B cell (primary cell): Measurements from ENCODE around the gene DLX3. TPM values are rescaled to one million over a fixed set of nuclear protein-coding genes. Genes with fewer than 3 reads are reported as not detected.

Experiments used
- ATAC-seq: fragments of 200-7000 bp; cut with Tn5 transposase; one replicate; pipeline ENCODE4 v1.10.0; 2021; ENCODE audit warnings: low read depth, mild to moderate bottlenecking, moderate number of reproducible peaks, moderate library complexity
- CTCF ChIA-PET: fragments of 350-600 bp; sonication (Branson Sonifier 250); formaldehyde crosslinking; loops from one replicate; lab custom pipeline; 2021; ENCODE audit warnings: antibody characterized with exemption, inconsistent platforms; lab: Charles Lee
- POLR2A ChIA-PET: fragments of 350-600 bp; sonication (Branson Sonifier 250); formaldehyde crosslinking; loops from one replicate; lab custom pipeline; 2021; ENCODE audit warnings: antibody characterized with exemption; lab: Charles Lee
- DNase-seq: peaks from one replicate; pipeline ENCODE4 v3.0.0; 2013
- H2AFZ ChIP-seq: 2 replicates; pipeline ENCODE4 v1.6.1; 2012; ENCODE audit warnings: mild to moderate bottlenecking, low read depth, low read length; ENCODE audit not compliant: insufficient read depth, poor library complexity, severe bottlenecking
- H3K27ac ChIP-seq, 2 donors: 1 replicate in 1 of 2; 2 replicates in 1 of 2; pipeline ENCODE4 v1.5.1; 2012 to 2013; ENCODE audit warnings: low read length in 2 of 2, mild to moderate bottlenecking in 2 of 2, moderate library complexity in 1 of 2
- H3K27me3 ChIP-seq, 4 experiments: fragments of 200-600 bp in 1 of 4; sonication (generic) in 1 of 4; replicated peaks in 1 of 4; 1 replicate in 2 of 4; 2 replicates in 2 of 4; pipeline versions ENCODE4 v1.6.1 to v1.7.0; 2013 to 2016; ENCODE audit warnings: low read length in 3 of 4, mild to moderate bottlenecking in 2 of 4, mixed read lengths in 1 of 4, moderate library complexity in 1 of 4; ENCODE audit not compliant: insufficient read depth in 4 of 4, control insufficient read depth in 3 of 4; ENCODE audit errors: control extremely low read depth in 1 of 4
- H3K36me3 ChIP-seq, 2 experiments: replicated peaks in 1 of 2; 1 replicate in 1 of 2; 2 replicates in 1 of 2; pipeline versions ENCODE4 v1.6.1 to v1.7.1; 2013; ENCODE audit warnings: low read length in 1 of 2; ENCODE audit not compliant: insufficient read depth in 2 of 2, control insufficient read depth in 1 of 2; ENCODE audit errors: control extremely low read depth in 1 of 2, extremely low read depth in 1 of 2
- H3K4me1 ChIP-seq, 2 donors: fragments of 200-600 bp in 1 of 2; sonication (generic) in 1 of 2; 1 replicate in 1 of 2; 2 replicates in 1 of 2; pipeline versions ENCODE4 v1.5.1 to v1.6.1; 2013 to 2017; ENCODE audit warnings: low read length in 2 of 2; ENCODE audit not compliant: control insufficient read depth in 2 of 2, insufficient read depth in 2 of 2
- H3K4me2 ChIP-seq: replicated peaks from 2 replicates; pipeline ENCODE3; 2012; ENCODE audit warnings: mild to moderate bottlenecking, low read depth, low read length; ENCODE audit not compliant: poor library complexity, severe bottlenecking
- H3K4me3 ChIP-seq, 5 experiments: fragments of 200-600 bp in 1 of 5; sonication (generic) in 1 of 5; 1 replicate in 3 of 5; 2 replicates in 2 of 5; pipeline versions ENCODE4 v1.5.1 to v1.7.0; 2011 to 2016; ENCODE audit warnings: low read length in 4 of 5, mild to moderate bottlenecking in 4 of 5, low read depth in 2 of 5, control low read depth in 1 of 5, moderate library complexity in 1 of 5; ENCODE audit not compliant: insufficient read depth in 1 of 5; ENCODE audit errors: control extremely low read depth in 1 of 5, extremely low read depth in 1 of 5
- H3K79me2 ChIP-seq: fragments of 200-600 bp; sonication (generic); one replicate; pipeline ENCODE4 v1.6.0; 2016; ENCODE audit warnings: low read length; ENCODE audit not compliant: control insufficient read depth, insufficient read depth
- H3K9ac ChIP-seq: fragments of 200-600 bp; sonication (generic); 2 replicates; pipeline ENCODE4 v1.6.1; 2017; ENCODE audit warnings: mild to moderate bottlenecking, low read length, moderate library complexity
- H3K9me3 ChIP-seq, 3 donors: one replicate each; pipeline versions ENCODE4 v1.6.1 to v1.7.1; 2013; ENCODE audit warnings: low read length in 2 of 3; ENCODE audit not compliant: control insufficient read depth in 2 of 3, insufficient read depth in 1 of 3; ENCODE audit errors: control extremely low read depth in 1 of 3
- H4K20me1 ChIP-seq: 2 replicates; pipeline ENCODE4 v1.6.0; 2012; ENCODE audit warnings: mild to moderate bottlenecking, low read length; ENCODE audit not compliant: insufficient read depth, control insufficient read depth, poor library complexity, severe bottlenecking
- H3K27ac Mint-ChIP-seq: one replicate; pipeline ENCODE4 v1.8.0; 2021; ENCODE audit warnings: mixed read lengths
- H3K27me3 Mint-ChIP-seq: one replicate; pipeline ENCODE4 v1.8.0; 2021; ENCODE audit warnings: mixed read lengths
- H3K4me1 Mint-ChIP-seq: one replicate; pipeline ENCODE4 v1.8.0; 2021; ENCODE audit warnings: mixed read lengths
- H3K4me3 Mint-ChIP-seq: one replicate; pipeline ENCODE4 v1.8.0; 2021; ENCODE audit warnings: mixed read lengths
- H3K9me3 Mint-ChIP-seq: one replicate; pipeline ENCODE4 v1.8.0; 2022; ENCODE audit warnings: mixed read lengths; ENCODE audit not compliant: insufficient read depth
- CTCF ChIP-seq: fragments of 200-600 bp; IDR thresholded peaks from one replicate; pipeline ENCODE4 v1.8.0; 2022; ENCODE audit warnings: antibody characterized with exemption, mild to moderate bottlenecking
- EZH2 ChIP-seq: IDR thresholded peaks from 2 replicates; pipeline ENCODE4 v1.6.1; 2012; ENCODE audit warnings: borderline replicate concordance, low read depth, mild to moderate bottlenecking, moderate library complexity, low read length; ENCODE audit not compliant: insufficient read depth, poor library complexity, severe bottlenecking
- WGBS: methylation state at CpG from one replicate; pipeline ENCODE4 v1.1.5; 2013; ENCODE audit warnings: missing lambda C conversion rate; ENCODE audit not compliant: insufficient coverage; 5-methylcytosine and 5-hydroxymethylcytosine counted together
- intact Hi-C: fragments of 100-400 bp; cut with micrococcal nuclease; formaldehyde crosslinking; loops from one replicate; pipeline ENCODE4 v1.10.0; 2022
- polyA plus RNA-seq: library from polyadenylated mRNA; depleted of rRNA; stranded (reverse); fragments of >200 nt; gene quantifications from 2 replicates; pipeline ENCODE4 v1.2.3, GENCODE V29; 2012
- total RNA-seq, 2 donors: library from RNA; stranded (reverse); fragments of 120-200 nt in 1 of 2; gene quantifications; 1 replicate in 1 of 2; 2 replicates in 1 of 2; pipeline versions ENCODE4 v1.2.3 to v1.2.4, GENCODE V29; 2013 to 2022

Gene DLX3
- total and polyA plus RNA-seq, 2 donors (not counting 1 experiment from before 2014, with no cell fraction given) = not detected

- no peaks in the 10 kb centered on the region for H3K9me3 ChIP-seq
- no peak overlapping the region for H3K4me2 ChIP-seq
- H3K36me3 ChIP-seq = no peaks in the 10 kb centered on the region
- H3K9ac ChIP-seq = no peak overlapping the region
- TF ChIP-seq EZH2 (no peak), CTCF (no peak)
- Mint-ChIP-seq H3K4me1 (no peaks in the 10 kb centered on the region), H3K27ac (no peak overlapping the region), H3K4me3 (no peak overlapping the region), H3K27me3 (peaks cover 42% of the 10 kb centered on the region), H3K9me3 (no peaks in the 10 kb centered on the region)
- no peak for ATAC-seq
- peaks cover 0 to 1% of the 10 kb centered on the region in 2 donors for H3K4me1 ChIP-seq
- no peak for DNase-seq
- H3K27me3 ChIP-seq = peaks cover 0 to 31% (median under 1%) of the 10 kb centered on the region in 4 experiments
- POLR2A ChIA-PET = no interaction called here
- CTCF ChIA-PET = interaction anchor here (1.2 kb wide), 1 partner anchor 171 kb away, joined by 3 read pairs; no protein-coding TSS in a partner anchor
- intact Hi-C loops = no loop called here
- WGBS = 46% methylated on average over 22 of the region's 26 CpGs
- no peaks in the 10 kb centered on the region for H4K20me1 ChIP-seq
- H3K79me2 ChIP-seq = no peaks in the 10 kb centered on the region
- H3K4me3 ChIP-seq = no peak overlapping the region
- no peak overlapping the region for H3K27ac ChIP-seq
- no peak overlapping the region for H2AFZ ChIP-seq
Observed at GRCh38 chr17:49944273-49944870, 50.7 kb downstream of the DLX3 start.

GRCh38 chr17:49942947-49943346 lies 52.1 kb downstream of the DLX3 start:
- Mint-ChIP-seq H3K27ac (no peak overlapping the region), H3K4me3 (no peak overlapping the region), H3K4me1 (peaks cover 2% of the 10 kb centered on the region), H3K9me3 (no peaks in the 10 kb centered on the region), H3K27me3 (peaks cover 42% of the 10 kb centered on the region)
- ChIA-PET CTCF (interaction anchor here (3.5 kb wide), 1 partner anchor 9 kb away, joined by 13 read pairs; no protein-coding TSS in a partner anchor), POLR2A (no interaction called here)
- DNase-seq (no peak), ATAC-seq (no peak)
- WGBS = 83% methylated on average over 3 of the region's 5 CpGs
- peaks cover 0 to 24% (median under 1%) of the 10 kb centered on the region in 4 experiments for H3K27me3 ChIP-seq
- H4K20me1 ChIP-seq = no peaks in the 10 kb centered on the region
- H3K4me3 ChIP-seq = no peak overlapping the region
- no peak overlapping the region for H3K9ac ChIP-seq
- no peak overlapping the region for H2AFZ ChIP-seq
- no peaks in the 10 kb centered on the region for H3K36me3 ChIP-seq
- intact Hi-C loops = no loop called here
- no peak overlapping the region for H3K27ac ChIP-seq
- no peaks in the 10 kb centered on the region for H3K79me2 ChIP-seq
- H3K9me3 ChIP-seq = no peaks in the 10 kb centered on the region
- H3K4me1 ChIP-seq = peaks cover 0 to 4% of the 10 kb centered on the region in 2 donors
- no peak for TF ChIP-seq EZH2
- TF ChIP-seq CTCF = no peak
- no peak overlapping the region for H3K4me2 ChIP-seq
